GM23338 (cell line): ENCODE data around the gene SFRP5. TPM values are rescaled to one million over a fixed set of nuclear protein-coding genes. Genes with fewer than 3 reads are reported as not detected.

Experiments used
- ATAC-seq: fragments of 200-7000 bp; cut with Tn5 transposase; 3 replicates; pipeline ENCODE4 v1.9.1; 2020
- DNase-seq: peaks from one replicate; pipeline ENCODE4 v3.0.0-alpha.2; 2015; ENCODE audit warnings: low spot score
- H2AFZ ChIP-seq: fragments of 200-600 bp; sonication (generic); 2 replicates; pipeline ENCODE4 v1.8.0; 2016; ENCODE audit warnings: antibody characterized with exemption, mild to moderate bottlenecking, moderate library complexity
- H3F3A ChIP-seq: fragments of 200-600 bp; sonication (generic); replicated peaks from 2 replicates; pipeline ENCODE4 v1.8.0; 2017; ENCODE audit warnings: antibody characterized with exemption, mixed run types, low read depth
- H3K27ac ChIP-seq: fragments of 200-600 bp; sonication (generic); 2 replicates; pipeline ENCODE4 v1.6.1; 2016; ENCODE audit warnings: low read depth
- H3K27me3 ChIP-seq: fragments of 200-600 bp; sonication (generic); 2 replicates; pipeline ENCODE4 v1.8.0; 2016; ENCODE audit warnings: mild to moderate bottlenecking, mixed run types, moderate library complexity; ENCODE audit not compliant: insufficient read depth
- H3K36me3 ChIP-seq: fragments of 200-600 bp; sonication (generic); 2 replicates; pipeline ENCODE4 v1.8.0; 2016; ENCODE audit warnings: mild to moderate bottlenecking; ENCODE audit not compliant: insufficient read depth
- H3K4me1 ChIP-seq: fragments of 200-600 bp; sonication (generic); 2 replicates; pipeline ENCODE4 v1.8.0; 2016; ENCODE audit warnings: mild to moderate bottlenecking, moderate library complexity; ENCODE audit not compliant: insufficient read depth
- H3K4me2 ChIP-seq: fragments of 200-600 bp; sonication (generic); 2 replicates; pipeline ENCODE4 v1.7.1; 2017; ENCODE audit warnings: mixed run types
- H3K4me3 ChIP-seq: fragments of 200-600 bp; sonication (generic); 2 replicates; pipeline ENCODE4 v1.6.1; 2016; ENCODE audit warnings: mixed run types
- H3K79me2 ChIP-seq: fragments of 200-600 bp; sonication (generic); replicated peaks from 2 replicates; pipeline ENCODE4 v1.8.0; 2017; ENCODE audit warnings: mild to moderate bottlenecking; ENCODE audit not compliant: insufficient read depth
- H3K9me2 ChIP-seq: fragments of 200-600 bp; sonication (generic); 2 replicates; pipeline ENCODE4 v1.8.0; 2017; ENCODE audit not compliant: insufficient read depth
- H4K20me1 ChIP-seq: fragments of 200-600 bp; sonication (generic); replicated peaks from 2 replicates; pipeline ENCODE4 v1.8.0; 2017; ENCODE audit warnings: mild to moderate bottlenecking; ENCODE audit not compliant: insufficient read depth
- H3K27ac Mint-ChIP-seq: 2 replicates; pipeline ENCODE4 v1.8.0; 2020; ENCODE audit warnings: inconsistent platforms, mild to moderate bottlenecking, moderate library complexity, mixed read lengths
- H3K27me3 Mint-ChIP-seq: 3 replicates; pipeline ENCODE4 v1.8.0; 2022; ENCODE audit warnings: low read depth, mild to moderate bottlenecking, moderate library complexity, mixed read lengths, inconsistent platforms; ENCODE audit not compliant: insufficient read depth, poor library complexity
- H3K36me3 Mint-ChIP-seq: 3 replicates; pipeline ENCODE4 v1.8.0; 2021; ENCODE audit warnings: low read depth, mild to moderate bottlenecking, inconsistent platforms, moderate library complexity, mixed read lengths
- H3K4me1 Mint-ChIP-seq: 3 replicates; pipeline ENCODE4 v1.8.0; 2020; ENCODE audit warnings: mild to moderate bottlenecking, inconsistent platforms, mixed read lengths
- H3K4me3 Mint-ChIP-seq: 3 replicates; pipeline ENCODE4 v1.8.0; 2021; ENCODE audit warnings: moderate library complexity, mild to moderate bottlenecking, inconsistent platforms, mixed read lengths
- H3K9me3 Mint-ChIP-seq: 3 replicates; pipeline ENCODE4 v1.8.0; 2020; ENCODE audit warnings: moderate library complexity, mild to moderate bottlenecking, inconsistent platforms, mixed read lengths
- CREB1 ChIP-seq: fragments of 250-450 bp; sonication (Bioruptor Pico); IDR thresholded peaks from 2 replicates; pipeline ENCODE4 v1.5.0; 2020; ENCODE audit warnings: low read depth, mild to moderate bottlenecking, moderate library complexity
- EZH2 ChIP-seq: fragments of 200-600 bp; sonication (generic); IDR thresholded peaks from one replicate; pipeline ENCODE4 v1.8.0; 2017; ENCODE audit warnings: antibody characterized with exemption, mild to moderate bottlenecking, low read depth; ENCODE audit not compliant: unreplicated experiment
- EZH2phosphoT487 ChIP-seq: fragments of 200-600 bp; sonication (generic); IDR thresholded peaks from one replicate; pipeline ENCODE4 v1.8.1; 2018; ENCODE audit warnings: antibody characterized with exemption; ENCODE audit not compliant: unreplicated experiment
- JUNB ChIP-seq: IDR thresholded peaks from one replicate; pipeline ENCODE4 v1.6.1; 2016; ENCODE audit warnings: antibody characterized with exemption; ENCODE audit not compliant: unreplicated experiment
- NANOG ChIP-seq: IDR thresholded peaks from 2 replicates; pipeline ENCODE4 v1.6.1; 2016; ENCODE audit warnings: antibody characterized with exemption, borderline replicate concordance
- POLR2AphosphoS5 ChIP-seq: IDR thresholded peaks from 2 replicates; pipeline ENCODE4 v1.6.1; 2016; ENCODE audit warnings: antibody characterized with exemption, low read depth
- STAT1 ChIP-seq: IDR thresholded peaks from one replicate; pipeline ENCODE4 v1.6.1; 2016; ENCODE audit warnings: antibody characterized with exemption; ENCODE audit not compliant: unreplicated experiment
- ZNF114 ChIP-seq: fragments of 250-450 bp; sonication (Bioruptor Pico); IDR thresholded peaks from 2 replicates; pipeline ENCODE4 v1.5.0; 2020; ENCODE audit warnings: mild to moderate bottlenecking, moderate library complexity
- ZNF331 ChIP-seq: fragments of 250-450 bp; sonication (Bioruptor Pico); IDR thresholded peaks from 2 replicates; pipeline ENCODE4 v1.5.0; 2020; ENCODE audit warnings: low read depth, mild to moderate bottlenecking, moderate library complexity
- polyA plus RNA-seq: library from polyadenylated mRNA; unstranded; fragments of >200 nt; fragmentation: Nextera tagmentation; extraction: Ambion mirVana; gene quantifications from 2 replicates; pipeline ENCODE4 v1.2.1, GENCODE V29; 2016
- total RNA-seq: library from RNA; depleted of rRNA; stranded (reverse); fragments of >200 nt; shearing (Covaris generic); gene quantifications from 2 replicates; pipeline ENCODE4 v1.2.3, GENCODE V29; 2014
- TF ChIP-seq, protein P1 (sequence below): fragments of 250-450 bp; sonication (Bioruptor Pico); IDR thresholded peaks from 2 replicates; pipeline ENCODE4 v1.5.0; 2020; ENCODE audit warnings: mild to moderate bottlenecking, moderate library complexity
- TF ChIP-seq, protein P2 (sequence below): IDR thresholded peaks from 2 replicates; pipeline ENCODE4 v1.6.1; 2016; ENCODE audit warnings: antibody characterized with exemption
- TF ChIP-seq, protein P3 (sequence below), 2 experiments: fragments of 200-600 bp in 1 of 2; sonication (generic) in 1 of 2; conservative IDR thresholded peaks; 2 replicates each; pipeline versions ENCODE4 v1.5.1 to v1.6.1; 2016 to 2017; ENCODE audit warnings: antibody characterized with exemption in 2 of 2, low read depth in 2 of 2, mild to moderate bottlenecking in 2 of 2, moderate library complexity in 1 of 2
- TF ChIP-seq, protein P4 (sequence below): IDR thresholded peaks from one replicate; pipeline ENCODE4 v1.6.1; 2018; ENCODE audit warnings: antibody characterized with exemption; ENCODE audit not compliant: unreplicated experiment

Gene SFRP5
- total and polyA plus RNA-seq, 2 experiments from 2014 or later: 2.4 to 3.5 TPM

DNA sequence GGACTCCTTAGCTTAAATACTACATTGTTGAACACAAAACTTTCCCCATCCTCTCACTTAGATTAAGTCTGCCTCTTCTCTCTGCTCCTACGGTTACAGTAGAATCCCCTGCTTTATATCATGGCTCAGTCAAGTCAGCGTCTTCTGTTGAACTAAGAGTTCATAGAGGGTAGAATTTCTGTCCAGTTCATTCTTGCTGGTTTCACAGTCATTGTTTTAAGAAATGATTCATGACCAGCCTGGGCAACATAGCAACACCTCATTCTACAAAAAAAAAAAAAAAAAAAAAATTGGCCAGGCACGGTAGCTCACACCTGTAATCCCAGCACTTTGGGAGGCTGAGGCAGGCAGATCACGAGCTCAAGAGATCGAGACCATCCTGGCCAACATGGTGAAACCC is 38.5 kb downstream of the SFRP5 start:
- Mint-ChIP-seq H3K4me1 (peaks cover 7% of the 10 kb centered on the region), H3K36me3 (peaks cover 24% of the 10 kb centered on the region), H3K4me3 (no peak overlapping the region), H3K9me3 (peaks cover 16% of the 10 kb centered on the region), H3K27me3 (peaks cover 29% of the 10 kb centered on the region), H3K27ac (no peak overlapping the region)
- Histone ChIP-seq H3F3A (no peaks in the 10 kb centered on the region), H3K27me3 (peaks cover 27% of the 10 kb centered on the region), H3K27ac (no peak overlapping the region), H3K4me2 (no peak overlapping the region), H3K36me3 (no peaks in the 10 kb centered on the region), H4K20me1 (0 out of 2 replicates have a peak, but pooled peaks cover 4% of the 10 kb centered on the region), H3K4me1 (peaks cover 6% of the 10 kb centered on the region), H2AFZ (no peak overlapping the region), H3K9me2 (peaks cover 10% of the 10 kb centered on the region; the same call in 1 of the 2 replicates), H3K79me2 (peaks cover 11% of the 10 kb centered on the region), H3K4me3 (no peak overlapping the region)
- ATAC-seq: no peak
- TF ChIP-seq ZNF331 (CRISPR knock-in tag) (no peak), POLR2AphosphoS5 (no peak), ZNF114 (CRISPR knock-in tag) (no peak), NANOG (no peak), JUNB (no peak), EZH2phosphoT487 (no peak), EZH2 (no peak), STAT1 (no peak), CREB1 (CRISPR knock-in tag) (no peak)
- TF ChIP-seq, protein P1, sequence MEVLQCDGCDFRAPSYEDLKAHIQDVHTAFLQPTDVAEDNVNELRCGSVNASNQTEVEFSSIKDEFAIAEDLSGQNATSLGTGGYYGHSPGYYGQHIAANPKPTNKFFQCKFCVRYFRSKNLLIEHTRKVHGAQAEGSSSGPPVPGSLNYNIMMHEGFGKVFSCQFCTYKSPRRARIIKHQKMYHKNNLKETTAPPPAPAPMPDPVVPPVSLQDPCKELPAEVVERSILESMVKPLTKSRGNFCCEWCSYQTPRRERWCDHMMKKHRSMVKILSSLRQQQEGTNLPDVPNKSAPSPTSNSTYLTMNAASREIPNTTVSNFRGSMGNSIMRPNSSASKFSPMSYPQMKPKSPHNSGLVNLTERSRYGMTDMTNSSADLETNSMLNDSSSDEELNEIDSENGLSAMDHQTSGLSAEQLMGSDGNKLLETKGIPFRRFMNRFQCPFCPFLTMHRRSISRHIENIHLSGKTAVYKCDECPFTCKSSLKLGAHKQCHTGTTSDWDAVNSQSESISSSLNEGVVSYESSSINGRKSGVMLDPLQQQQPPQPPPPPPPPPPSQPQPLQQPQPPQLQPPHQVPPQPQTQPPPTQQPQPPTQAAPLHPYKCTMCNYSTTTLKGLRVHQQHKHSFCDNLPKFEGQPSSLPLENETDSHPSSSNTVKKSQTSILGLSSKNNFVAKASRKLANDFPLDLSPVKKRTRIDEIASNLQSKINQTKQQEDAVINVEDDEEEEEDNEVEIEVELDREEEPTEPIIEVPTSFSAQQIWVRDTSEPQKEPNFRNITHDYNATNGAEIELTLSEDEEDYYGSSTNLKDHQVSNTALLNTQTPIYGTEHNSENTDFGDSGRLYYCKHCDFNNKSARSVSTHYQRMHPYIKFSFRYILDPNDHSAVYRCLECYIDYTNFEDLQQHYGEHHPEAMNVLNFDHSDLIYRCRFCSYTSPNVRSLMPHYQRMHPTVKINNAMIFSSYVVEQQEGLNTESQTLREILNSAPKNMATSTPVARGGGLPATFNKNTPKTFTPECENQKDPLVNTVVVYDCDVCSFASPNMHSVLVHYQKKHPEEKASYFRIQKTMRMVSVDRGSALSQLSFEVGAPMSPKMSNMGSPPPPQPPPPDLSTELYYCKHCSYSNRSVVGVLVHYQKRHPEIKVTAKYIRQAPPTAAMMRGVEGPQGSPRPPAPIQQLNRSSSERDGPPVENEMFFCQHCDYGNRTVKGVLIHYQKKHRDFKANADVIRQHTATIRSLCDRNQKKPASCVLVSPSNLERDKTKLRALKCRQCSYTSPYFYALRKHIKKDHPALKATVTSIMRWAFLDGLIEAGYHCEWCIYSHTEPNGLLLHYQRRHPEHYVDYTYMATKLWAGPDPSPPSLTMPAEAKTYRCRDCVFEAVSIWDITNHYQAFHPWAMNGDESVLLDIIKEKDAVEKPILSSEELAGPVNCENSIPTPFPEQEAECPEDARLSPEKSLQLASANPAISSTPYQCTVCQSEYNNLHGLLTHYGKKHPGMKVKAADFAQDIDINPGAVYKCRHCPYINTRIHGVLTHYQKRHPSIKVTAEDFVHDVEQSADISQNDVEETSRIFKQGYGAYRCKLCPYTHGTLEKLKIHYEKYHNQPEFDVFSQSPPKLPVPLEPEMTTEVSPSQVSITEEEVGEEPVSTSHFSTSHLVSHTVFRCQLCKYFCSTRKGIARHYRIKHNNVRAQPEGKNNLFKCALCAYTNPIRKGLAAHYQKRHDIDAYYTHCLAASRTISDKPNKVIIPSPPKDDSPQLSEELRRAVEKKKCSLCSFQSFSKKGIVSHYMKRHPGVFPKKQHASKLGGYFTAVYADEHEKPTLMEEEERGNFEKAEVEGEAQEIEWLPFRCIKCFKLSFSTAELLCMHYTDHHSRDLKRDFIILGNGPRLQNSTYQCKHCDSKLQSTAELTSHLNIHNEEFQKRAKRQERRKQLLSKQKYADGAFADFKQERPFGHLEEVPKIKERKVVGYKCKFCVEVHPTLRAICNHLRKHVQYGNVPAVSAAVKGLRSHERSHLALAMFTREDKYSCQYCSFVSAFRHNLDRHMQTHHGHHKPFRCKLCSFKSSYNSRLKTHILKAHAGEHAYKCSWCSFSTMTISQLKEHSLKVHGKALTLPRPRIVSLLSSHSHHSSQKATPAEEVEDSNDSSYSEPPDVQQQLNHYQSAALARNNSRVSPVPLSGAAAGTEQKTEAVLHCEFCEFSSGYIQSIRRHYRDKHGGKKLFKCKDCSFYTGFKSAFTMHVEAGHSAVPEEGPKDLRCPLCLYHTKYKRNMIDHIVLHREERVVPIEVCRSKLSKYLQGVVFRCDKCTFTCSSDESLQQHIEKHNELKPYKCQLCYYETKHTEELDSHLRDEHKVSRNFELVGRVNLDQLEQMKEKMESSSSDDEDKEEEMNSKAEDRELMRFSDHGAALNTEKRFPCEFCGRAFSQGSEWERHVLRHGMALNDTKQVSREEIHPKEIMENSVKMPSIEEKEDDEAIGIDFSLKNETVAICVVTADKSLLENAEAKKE (CRISPR knock-in tag): no peak
- TF ChIP-seq, protein P2, sequence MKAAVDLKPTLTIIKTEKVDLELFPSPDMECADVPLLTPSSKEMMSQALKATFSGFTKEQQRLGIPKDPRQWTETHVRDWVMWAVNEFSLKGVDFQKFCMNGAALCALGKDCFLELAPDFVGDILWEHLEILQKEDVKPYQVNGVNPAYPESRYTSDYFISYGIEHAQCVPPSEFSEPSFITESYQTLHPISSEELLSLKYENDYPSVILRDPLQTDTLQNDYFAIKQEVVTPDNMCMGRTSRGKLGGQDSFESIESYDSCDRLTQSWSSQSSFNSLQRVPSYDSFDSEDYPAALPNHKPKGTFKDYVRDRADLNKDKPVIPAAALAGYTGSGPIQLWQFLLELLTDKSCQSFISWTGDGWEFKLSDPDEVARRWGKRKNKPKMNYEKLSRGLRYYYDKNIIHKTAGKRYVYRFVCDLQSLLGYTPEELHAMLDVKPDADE: no peak
- TF ChIP-seq, protein P3, sequence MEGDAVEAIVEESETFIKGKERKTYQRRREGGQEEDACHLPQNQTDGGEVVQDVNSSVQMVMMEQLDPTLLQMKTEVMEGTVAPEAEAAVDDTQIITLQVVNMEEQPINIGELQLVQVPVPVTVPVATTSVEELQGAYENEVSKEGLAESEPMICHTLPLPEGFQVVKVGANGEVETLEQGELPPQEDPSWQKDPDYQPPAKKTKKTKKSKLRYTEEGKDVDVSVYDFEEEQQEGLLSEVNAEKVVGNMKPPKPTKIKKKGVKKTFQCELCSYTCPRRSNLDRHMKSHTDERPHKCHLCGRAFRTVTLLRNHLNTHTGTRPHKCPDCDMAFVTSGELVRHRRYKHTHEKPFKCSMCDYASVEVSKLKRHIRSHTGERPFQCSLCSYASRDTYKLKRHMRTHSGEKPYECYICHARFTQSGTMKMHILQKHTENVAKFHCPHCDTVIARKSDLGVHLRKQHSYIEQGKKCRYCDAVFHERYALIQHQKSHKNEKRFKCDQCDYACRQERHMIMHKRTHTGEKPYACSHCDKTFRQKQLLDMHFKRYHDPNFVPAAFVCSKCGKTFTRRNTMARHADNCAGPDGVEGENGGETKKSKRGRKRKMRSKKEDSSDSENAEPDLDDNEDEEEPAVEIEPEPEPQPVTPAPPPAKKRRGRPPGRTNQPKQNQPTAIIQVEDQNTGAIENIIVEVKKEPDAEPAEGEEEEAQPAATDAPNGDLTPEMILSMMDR (conservative IDR thresholded peaks at IDR 0.05; ENCODE audit: low read depth in 2 of 2): no peak
- TF ChIP-seq, protein P4, sequence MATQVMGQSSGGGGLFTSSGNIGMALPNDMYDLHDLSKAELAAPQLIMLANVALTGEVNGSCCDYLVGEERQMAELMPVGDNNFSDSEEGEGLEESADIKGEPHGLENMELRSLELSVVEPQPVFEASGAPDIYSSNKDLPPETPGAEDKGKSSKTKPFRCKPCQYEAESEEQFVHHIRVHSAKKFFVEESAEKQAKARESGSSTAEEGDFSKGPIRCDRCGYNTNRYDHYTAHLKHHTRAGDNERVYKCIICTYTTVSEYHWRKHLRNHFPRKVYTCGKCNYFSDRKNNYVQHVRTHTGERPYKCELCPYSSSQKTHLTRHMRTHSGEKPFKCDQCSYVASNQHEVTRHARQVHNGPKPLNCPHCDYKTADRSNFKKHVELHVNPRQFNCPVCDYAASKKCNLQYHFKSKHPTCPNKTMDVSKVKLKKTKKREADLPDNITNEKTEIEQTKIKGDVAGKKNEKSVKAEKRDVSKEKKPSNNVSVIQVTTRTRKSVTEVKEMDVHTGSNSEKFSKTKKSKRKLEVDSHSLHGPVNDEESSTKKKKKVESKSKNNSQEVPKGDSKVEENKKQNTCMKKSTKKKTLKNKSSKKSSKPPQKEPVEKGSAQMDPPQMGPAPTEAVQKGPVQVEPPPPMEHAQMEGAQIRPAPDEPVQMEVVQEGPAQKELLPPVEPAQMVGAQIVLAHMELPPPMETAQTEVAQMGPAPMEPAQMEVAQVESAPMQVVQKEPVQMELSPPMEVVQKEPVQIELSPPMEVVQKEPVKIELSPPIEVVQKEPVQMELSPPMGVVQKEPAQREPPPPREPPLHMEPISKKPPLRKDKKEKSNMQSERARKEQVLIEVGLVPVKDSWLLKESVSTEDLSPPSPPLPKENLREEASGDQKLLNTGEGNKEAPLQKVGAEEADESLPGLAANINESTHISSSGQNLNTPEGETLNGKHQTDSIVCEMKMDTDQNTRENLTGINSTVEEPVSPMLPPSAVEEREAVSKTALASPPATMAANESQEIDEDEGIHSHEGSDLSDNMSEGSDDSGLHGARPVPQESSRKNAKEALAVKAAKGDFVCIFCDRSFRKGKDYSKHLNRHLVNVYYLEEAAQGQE: no peak
- no peak for DNase-seq
